Activated naive CD8-positive, alpha-beta T cell treated with anti-CD3 and anti-CD28 coated beads, Interleukin-2, amount 10 ng/mL, durations not matched to agents 7 days and 5 days (primary cell): ENCODE measurements around the gene N4BP2L2. TPM values are rescaled to one million over a fixed set of nuclear protein-coding genes. Genes with fewer than 3 reads are reported as not detected.

Experiments
- ATAC-seq: fragments of 150-1000 bp; cut with Tn5 transposase; one replicate; pipeline ENCODE4 v1.10.0; 2021; ENCODE audit warnings: low read depth, moderate library complexity
- POLR2A ChIA-PET: fragments of 350-600 bp; sonication (Branson Sonifier 250); formaldehyde crosslinking; loops from one replicate; lab custom pipeline; 2021; ENCODE audit warnings: antibody characterized with exemption; lab: Charles Lee
- DNase-seq: peaks from one replicate; pipeline ENCODE4 v3.0.0; 2021
- H3K27ac Mint-ChIP-seq: one replicate; pipeline ENCODE4 v1.8.0; 2022; ENCODE audit warnings: mild to moderate bottlenecking, mixed read lengths
- H3K27me3 Mint-ChIP-seq: one replicate; pipeline ENCODE4 v1.8.0; 2022; ENCODE audit warnings: mild to moderate bottlenecking, moderate library complexity, mixed read lengths
- H3K36me3 Mint-ChIP-seq: one replicate; pipeline ENCODE4 v1.8.0; 2021; ENCODE audit warnings: mild to moderate bottlenecking, mixed read lengths
- H3K4me1 Mint-ChIP-seq: one replicate; pipeline ENCODE4 v1.8.0; 2021; ENCODE audit warnings: mixed read lengths
- H3K4me3 Mint-ChIP-seq: one replicate; pipeline ENCODE4 v1.8.0; 2022; ENCODE audit warnings: mild to moderate bottlenecking, moderate library complexity, mixed read lengths
- H3K9me3 Mint-ChIP-seq: one replicate; pipeline ENCODE4 v1.8.0; 2021; ENCODE audit warnings: mixed read lengths
- total RNA-seq, 2 experiments: library from RNA; stranded (reverse); gene quantifications; one replicate each; pipeline ENCODE4 v1.2.3, GENCODE V29; 2021

The N4BP2L2 gene
- total RNA-seq, 2 experiments from 2014 or later, result 160 to 180 TPM

DNA sequence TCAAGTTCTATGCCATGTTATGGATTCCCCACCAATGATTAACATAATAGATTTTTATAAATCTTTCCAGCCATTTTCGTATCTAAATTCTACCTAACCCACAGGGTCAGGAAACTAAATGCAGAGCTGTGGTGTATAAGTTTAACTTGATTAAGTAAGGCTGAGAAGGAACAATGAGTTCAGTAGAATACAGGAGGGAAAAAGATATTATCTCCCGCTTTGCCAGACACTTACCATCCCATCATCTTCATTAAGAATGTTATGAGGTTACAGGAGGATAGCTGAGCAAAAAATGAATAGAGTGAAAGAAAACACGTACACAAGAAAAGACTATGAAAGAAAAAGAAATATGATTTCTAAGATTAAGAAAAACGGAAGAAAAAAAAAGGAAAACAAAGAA is 27.1 kb downstream of the N4BP2L2 start:
- POLR2A ChIA-PET, result no interaction called here
- DNase-seq, result no peak
- Mint-ChIP-seq H3K36me3 (peaks cover 30% of the 10 kb centered on the region), H3K4me1 (peaks cover 2% of the 10 kb centered on the region), H3K9me3 (no peaks in the 10 kb centered on the region), H3K4me3 (no peak overlapping the region), H3K27me3 (no peaks in the 10 kb centered on the region), H3K27ac (no peak overlapping the region)
- ATAC-seq, result no peak

DNA sequence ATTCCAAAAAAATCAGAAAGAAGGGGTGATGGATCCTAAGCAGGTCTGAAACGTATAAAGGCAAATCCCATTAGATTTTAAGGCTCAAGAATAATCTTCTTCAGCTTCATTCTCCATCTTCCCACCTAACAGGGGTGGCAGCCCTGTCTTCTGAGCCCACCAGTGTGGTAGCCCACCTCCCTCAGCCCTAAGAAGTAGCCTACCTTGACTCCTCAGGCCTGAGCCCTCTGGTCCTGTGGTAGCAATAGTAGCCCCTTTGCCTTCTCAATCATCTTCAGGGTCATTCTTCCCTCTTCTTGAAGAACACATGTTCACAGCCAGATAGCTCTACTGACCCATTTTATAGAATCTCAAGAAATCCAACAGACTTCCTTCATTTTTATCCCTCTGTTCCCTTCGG is 33.7 kb downstream of the N4BP2L2 start:
- H3K4me3 Mint-ChIP-seq, result no peak overlapping the region
- no peak for ATAC-seq

DNA sequence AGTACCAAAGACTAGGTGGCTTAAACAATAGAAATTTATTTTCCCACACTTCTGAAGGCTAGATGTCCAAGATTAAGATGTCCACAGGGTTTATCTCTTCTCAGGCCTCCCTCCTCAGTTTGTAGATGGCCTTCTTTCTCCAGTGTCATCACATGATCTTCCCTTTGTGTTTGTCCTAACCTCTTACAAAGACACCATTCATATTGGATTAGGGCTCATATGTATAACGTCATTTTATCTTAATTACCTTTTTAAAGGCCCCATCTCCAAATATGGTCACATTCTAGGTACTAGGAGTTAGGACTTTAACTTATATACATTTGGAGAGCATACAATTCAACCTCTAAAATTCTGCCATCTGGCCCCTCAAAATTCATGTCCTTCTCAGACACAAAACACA is 34.3 kb downstream of the N4BP2L2 start:
- no peaks in the 10 kb centered on the region for H3K27me3 Mint-ChIP-seq
- no peak for DNase-seq
- H3K9me3 Mint-ChIP-seq, result peaks cover 3% of the 10 kb centered on the region
- no peak overlapping the region for H3K4me3 Mint-ChIP-seq
- POLR2A ChIA-PET, result no interaction called here
- no peak for ATAC-seq
- peaks cover 27% of the 10 kb centered on the region for H3K36me3 Mint-ChIP-seq
- H3K4me1 Mint-ChIP-seq, result no peaks in the 10 kb centered on the region
- no peak overlapping the region for H3K27ac Mint-ChIP-seq

More for the DNA sequence above, 33.7 kb downstream of the N4BP2L2 start:
- peaks cover 29% of the 10 kb centered on the region for H3K36me3 Mint-ChIP-seq
- no peak overlapping the region for H3K27ac Mint-ChIP-seq
- H3K4me1 Mint-ChIP-seq, result no peaks in the 10 kb centered on the region
- POLR2A ChIA-PET, result no interaction called here
- H3K9me3 Mint-ChIP-seq, result peaks cover 3% of the 10 kb centered on the region
- DNase-seq, result no peak
- no peaks in the 10 kb centered on the region for H3K27me3 Mint-ChIP-seq

DNA sequence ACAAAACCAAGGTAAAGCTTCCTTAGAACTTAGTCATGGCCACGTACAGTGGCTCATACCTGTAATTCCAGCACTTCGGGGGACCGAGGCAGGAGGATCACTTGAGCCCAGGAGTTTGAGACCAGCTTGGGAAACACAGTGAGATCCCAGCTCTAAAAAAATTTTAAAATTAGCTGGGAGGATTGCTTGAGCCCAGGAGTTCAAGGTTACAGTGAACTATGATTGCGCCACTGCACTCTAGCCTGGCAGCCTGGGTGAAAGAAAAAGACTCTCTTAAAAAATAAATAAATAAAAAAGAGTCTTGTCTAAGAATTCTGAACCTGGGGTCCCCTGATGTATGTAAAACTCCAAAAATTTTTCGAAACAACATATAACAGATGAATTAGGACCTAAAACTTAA is 34.9 kb downstream of the N4BP2L2 start:
- no peak for DNase-seq
- no peaks in the 10 kb centered on the region for H3K4me1 Mint-ChIP-seq
- POLR2A ChIA-PET, result interaction anchor here (0.7 kb wide), 2 partner anchors 15 to 82 kb away, joined by 3 to 4 read pairs; partner anchors contain the start of gene PDS5B
- H3K9me3 Mint-ChIP-seq, result peaks cover 3% of the 10 kb centered on the region
- no peaks in the 10 kb centered on the region for H3K27me3 Mint-ChIP-seq
- H3K36me3 Mint-ChIP-seq, result peaks cover 22% of the 10 kb centered on the region
- no peak for ATAC-seq
- H3K27ac Mint-ChIP-seq, result no peak overlapping the region
- no peak overlapping the region for H3K4me3 Mint-ChIP-seq

DNA sequence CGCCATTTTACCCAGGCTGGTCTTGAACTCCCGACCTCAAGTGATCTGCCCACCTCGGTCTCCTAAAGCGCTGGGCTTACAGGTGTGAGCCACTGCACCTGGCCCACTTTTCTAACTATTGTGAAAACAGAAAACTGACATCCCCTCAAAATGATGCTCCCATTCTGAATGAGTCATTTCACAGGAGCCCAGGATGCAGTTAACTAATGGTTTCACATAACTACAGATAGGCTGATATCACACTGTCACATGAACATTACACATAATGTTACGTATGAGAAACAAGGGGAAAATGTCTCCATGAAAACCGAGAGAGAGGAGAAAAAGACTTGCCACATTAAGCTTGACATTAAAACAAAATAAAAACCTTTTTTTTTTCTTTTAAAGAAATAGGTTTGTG is 37.5 kb downstream of the N4BP2L2 start:
- Mint-ChIP-seq H3K36me3 (peaks cover 22% of the 10 kb centered on the region), H3K27me3 (no peaks in the 10 kb centered on the region), H3K27ac (no peak overlapping the region), H3K4me1 (peaks cover 11% of the 10 kb centered on the region), H3K9me3 (peaks cover 3% of the 10 kb centered on the region), H3K4me3 (no peak overlapping the region)
- POLR2A ChIA-PET, result no interaction called here
- ATAC-seq (no peak), DNase-seq (no peak)

DNA sequence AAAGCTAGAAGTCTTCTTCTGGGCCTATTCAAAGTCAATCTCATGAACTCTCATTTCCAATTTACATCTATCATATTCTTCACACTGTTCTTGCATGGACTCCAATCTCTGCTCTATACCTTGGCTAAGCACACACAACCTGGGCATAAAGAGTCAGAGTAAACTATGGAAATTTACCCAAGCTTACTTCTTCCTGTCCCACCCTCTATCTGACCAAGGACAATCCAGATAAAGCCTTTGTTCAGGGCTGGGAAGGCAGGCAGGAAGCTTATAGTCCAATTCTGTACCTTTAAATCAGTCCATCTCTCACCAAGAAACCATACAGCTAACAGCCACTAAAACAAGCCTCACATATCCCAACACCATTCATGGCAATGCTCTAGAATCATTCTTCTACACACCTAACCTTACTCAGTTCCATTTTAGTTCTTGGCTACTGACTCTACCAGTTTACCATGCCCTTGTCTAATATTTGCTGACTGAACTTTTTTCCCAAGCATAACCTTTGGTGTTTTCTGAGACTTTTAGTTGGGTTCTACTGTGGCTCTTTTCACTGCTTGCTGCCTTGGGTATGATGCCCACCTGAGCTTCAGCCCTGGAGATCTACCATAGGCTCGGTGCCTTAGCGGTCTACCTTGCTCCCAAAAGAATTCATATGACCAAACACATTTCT is 38.9 kb downstream of the N4BP2L2 start:
- Mint-ChIP-seq H3K36me3 (peaks cover 11% of the 10 kb centered on the region), H3K4me3 (no peak overlapping the region), H3K4me1 (peaks cover 11% of the 10 kb centered on the region), H3K27me3 (no peaks in the 10 kb centered on the region), H3K27ac (no peak overlapping the region), H3K9me3 (no peaks in the 10 kb centered on the region)
- DNase-seq (no peak), ATAC-seq (no peak)
- POLR2A ChIA-PET, result no interaction called here

DNA sequence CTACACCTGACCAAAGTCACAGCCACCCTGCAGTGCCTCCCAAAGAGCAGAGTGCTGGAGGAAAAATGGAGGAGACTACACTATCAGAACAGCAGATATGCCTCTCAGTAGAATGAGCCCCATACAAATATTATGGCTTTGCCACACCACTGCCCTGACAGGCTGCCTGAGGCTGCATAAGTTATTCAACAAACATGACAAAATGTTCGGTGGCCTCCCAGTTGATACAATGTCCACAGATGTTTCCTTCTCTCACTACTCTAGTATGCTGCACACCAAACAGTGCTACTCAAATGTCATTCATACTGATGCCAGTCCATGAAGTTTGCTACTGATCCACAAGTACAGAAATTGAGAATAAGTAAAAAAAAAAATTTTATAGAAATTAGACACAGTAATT is 41.0 kb downstream of the N4BP2L2 start:
- no peak overlapping the region for H3K27ac Mint-ChIP-seq
- POLR2A ChIA-PET, result no interaction called here
- H3K4me3 Mint-ChIP-seq, result no peak overlapping the region
- no peaks in the 10 kb centered on the region for H3K9me3 Mint-ChIP-seq
- ATAC-seq (no peak), DNase-seq (no peak)
- H3K36me3 Mint-ChIP-seq, result peaks cover 11% of the 10 kb centered on the region
- H3K27me3 Mint-ChIP-seq, result no peaks in the 10 kb centered on the region
- H3K4me1 Mint-ChIP-seq, result peaks cover 11% of the 10 kb centered on the region

DNA sequence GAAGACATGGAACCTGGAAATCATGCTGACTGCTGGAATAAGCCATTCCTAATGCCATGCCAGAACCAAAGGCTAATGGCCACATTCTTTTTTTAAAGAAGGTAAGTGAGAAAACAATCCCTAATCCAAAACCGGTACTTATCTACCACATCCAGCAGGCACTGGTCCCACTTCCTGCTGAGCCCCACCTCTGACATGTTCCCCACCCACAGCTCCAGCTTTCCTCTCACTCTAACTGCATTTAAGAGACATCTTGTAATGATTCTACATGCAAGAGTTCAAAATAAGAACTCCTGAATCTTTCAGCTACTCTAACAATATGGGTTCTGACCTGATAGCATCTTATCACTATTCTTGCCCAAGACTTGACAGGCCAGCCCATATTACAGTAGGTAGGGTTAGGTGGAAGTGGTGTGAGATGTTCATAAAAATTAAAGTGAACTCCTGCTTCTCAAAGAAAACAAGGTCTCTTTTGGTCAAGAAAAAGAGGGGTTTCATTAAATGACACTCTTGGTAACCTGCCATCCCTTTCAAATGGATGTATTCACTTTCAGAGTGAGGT is 41.9 kb downstream of the N4BP2L2 start:
- Mint-ChIP-seq H3K4me3 (no peak overlapping the region), H3K27ac (no peak overlapping the region), H3K36me3 (peaks cover 8% of the 10 kb centered on the region), H3K27me3 (no peaks in the 10 kb centered on the region), H3K9me3 (no peaks in the 10 kb centered on the region), H3K4me1 (peaks cover 11% of the 10 kb centered on the region)
- DNase-seq (no peak), ATAC-seq (no peak)
- POLR2A ChIA-PET, result no interaction called here

DNA sequence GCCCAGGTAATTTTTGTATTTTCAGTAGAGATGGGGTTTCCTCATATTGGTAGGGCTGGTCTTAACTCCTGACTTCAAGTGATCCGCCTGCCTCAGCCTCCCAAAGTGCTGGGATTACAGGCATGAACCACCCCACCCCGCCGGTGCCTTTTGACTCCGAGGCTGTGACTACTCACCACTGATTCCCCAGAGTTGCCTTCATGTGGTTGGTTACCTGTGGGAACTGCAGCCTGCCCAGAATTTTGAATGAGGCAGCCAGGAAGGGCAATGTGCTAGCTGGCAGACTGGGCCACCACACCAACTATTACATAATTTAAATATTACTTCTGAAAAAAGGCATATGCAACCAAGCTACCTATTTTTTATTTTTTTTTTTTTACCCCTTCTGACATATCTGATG is 42.8 kb downstream of the N4BP2L2 start:
- POLR2A ChIA-PET, result interaction anchor here (0.6 to 0.7 kb wide), 2 partner anchors 63 to 123 kb away, joined by 3 read pairs; no protein-coding TSS in a partner anchor
- peaks cover 11% of the 10 kb centered on the region for H3K4me1 Mint-ChIP-seq
- no peaks in the 10 kb centered on the region for H3K27me3 Mint-ChIP-seq
- no peak overlapping the region for H3K27ac Mint-ChIP-seq
- H3K9me3 Mint-ChIP-seq, result no peaks in the 10 kb centered on the region
- no peak overlapping the region for H3K4me3 Mint-ChIP-seq
- no peak for DNase-seq
- ATAC-seq, result no peak
- peaks cover 6% of the 10 kb centered on the region for H3K36me3 Mint-ChIP-seq

DNA sequence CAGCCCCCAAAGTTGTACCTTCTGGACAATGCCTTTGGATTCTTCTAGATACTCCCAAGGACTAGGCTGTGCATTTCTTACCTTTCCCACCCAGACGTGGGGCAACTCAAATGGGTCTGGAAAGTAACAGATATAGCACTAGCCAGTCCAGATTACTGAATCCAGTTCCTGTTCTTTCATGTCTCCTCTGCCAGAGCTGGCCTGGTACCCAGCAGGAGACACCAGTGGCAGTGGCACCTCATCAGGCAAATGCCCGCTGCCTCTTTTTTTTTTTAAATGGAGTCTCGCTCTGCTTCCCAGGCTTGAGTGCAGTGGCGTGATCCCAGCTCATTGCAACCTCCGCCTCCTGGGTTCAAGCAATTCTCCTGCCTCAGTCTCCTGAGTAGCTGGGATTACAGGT is 43.2 kb downstream of the N4BP2L2 start:
- no peaks in the 10 kb centered on the region for H3K27me3 Mint-ChIP-seq
- H3K36me3 Mint-ChIP-seq, result peaks cover 6% of the 10 kb centered on the region
- no peak overlapping the region for H3K27ac Mint-ChIP-seq
- no peak for DNase-seq
- no peak overlapping the region for H3K4me3 Mint-ChIP-seq
- H3K9me3 Mint-ChIP-seq, result no peaks in the 10 kb centered on the region
- ATAC-seq, result no peak
- peaks cover 11% of the 10 kb centered on the region for H3K4me1 Mint-ChIP-seq
- POLR2A ChIA-PET, result interaction anchor here (0.6 to 0.7 kb wide), 2 partner anchors 63 to 122 kb away, joined by 3 read pairs; no protein-coding TSS in a partner anchor

DNA sequence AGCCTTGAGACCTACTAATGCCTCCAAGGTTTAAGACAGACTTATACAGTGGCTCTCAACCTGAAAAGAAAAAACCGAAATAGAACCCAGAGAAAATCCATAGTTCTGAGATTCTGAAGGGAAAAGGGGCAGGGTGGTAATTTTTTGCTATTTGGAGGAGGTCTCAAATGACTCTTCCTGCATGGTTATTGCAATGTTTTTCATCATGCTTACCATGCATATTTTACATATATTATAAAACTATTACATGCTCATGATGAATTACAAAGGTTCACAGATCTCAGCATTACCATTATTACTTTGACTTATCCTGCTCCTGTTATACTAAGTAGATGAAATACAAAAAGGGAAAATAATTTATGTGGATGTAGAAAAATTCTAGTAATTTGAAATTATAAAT is 47.6 kb downstream of the N4BP2L2 start:
- H3K9me3 Mint-ChIP-seq, result no peaks in the 10 kb centered on the region
- DNase-seq (no peak), ATAC-seq (no peak)
- POLR2A ChIA-PET, result no interaction called here
- H3K36me3 Mint-ChIP-seq, result peaks cover under 1% of the 10 kb centered on the region
- no peak overlapping the region for H3K4me3 Mint-ChIP-seq
- H3K27ac Mint-ChIP-seq, result no peak overlapping the region
- H3K27me3 Mint-ChIP-seq, result no peaks in the 10 kb centered on the region
- H3K4me1 Mint-ChIP-seq, result no peaks in the 10 kb centered on the region

DNA sequence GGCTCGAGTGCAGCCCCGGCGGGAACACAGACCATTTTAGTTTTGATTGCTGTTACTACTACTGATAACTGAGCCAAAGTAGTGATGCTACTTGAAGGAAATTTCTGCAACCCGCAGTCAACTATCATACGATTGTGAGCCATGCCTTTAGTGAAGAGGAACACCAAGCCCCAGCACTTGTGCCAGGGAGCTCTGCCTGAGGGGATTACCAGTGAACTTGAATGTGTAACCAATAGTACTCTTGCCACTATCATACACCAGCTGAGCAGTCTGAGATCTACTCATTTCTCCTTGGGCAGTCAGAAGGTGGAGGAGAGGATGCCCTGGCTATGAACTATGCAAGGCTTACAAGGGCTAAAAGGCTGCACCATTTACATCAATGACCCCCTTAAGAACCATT is 61.7 kb downstream of the N4BP2L2 start:
- Mint-ChIP-seq H3K36me3 (no peaks in the 10 kb centered on the region), H3K9me3 (no peaks in the 10 kb centered on the region), H3K4me1 (peaks cover 4% of the 10 kb centered on the region), H3K4me3 (no peak overlapping the region), H3K27me3 (no peaks in the 10 kb centered on the region), H3K27ac (no peak overlapping the region)
- ATAC-seq (no peak), DNase-seq (no peak)
- POLR2A ChIA-PET, result no interaction called here

DNA sequence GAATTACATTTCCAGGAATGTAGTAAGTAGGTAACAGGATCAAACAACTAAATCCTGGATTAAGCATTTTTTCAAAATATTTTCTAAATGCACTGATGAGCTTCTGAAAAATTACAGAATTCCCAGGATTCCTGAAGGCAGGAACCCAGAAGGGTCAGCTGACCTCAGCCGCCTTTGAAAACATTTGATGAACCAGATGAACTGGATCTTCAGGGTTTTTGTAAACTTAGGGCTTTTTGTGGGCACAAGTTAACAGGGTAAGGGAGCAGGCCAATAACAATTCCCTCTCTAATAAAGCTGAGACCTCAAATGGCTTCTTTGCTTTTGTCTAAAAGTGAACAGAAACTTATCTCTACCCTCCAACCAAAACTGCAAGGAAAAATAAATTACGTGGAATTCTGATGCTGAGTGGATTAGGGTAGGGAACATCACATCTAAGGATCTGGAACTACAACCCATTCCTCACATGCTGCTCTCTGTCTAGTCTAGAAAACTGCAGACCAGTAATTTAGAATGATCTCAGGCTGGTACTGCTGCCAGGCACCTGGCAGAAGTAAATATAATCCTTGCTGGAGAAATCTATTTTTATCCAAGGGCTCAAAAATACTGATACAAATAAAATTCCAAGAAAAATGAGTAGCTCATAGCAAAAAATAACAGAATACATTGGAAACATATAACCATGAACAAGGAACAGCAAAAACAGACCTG is 62.4 kb downstream of the N4BP2L2 start:
- POLR2A ChIA-PET, result no interaction called here
- DNase-seq (no peak), ATAC-seq (no peak)
- no peaks in the 10 kb centered on the region for H3K9me3 Mint-ChIP-seq
- H3K36me3 Mint-ChIP-seq, result no peaks in the 10 kb centered on the region
- H3K27me3 Mint-ChIP-seq, result no peaks in the 10 kb centered on the region
- H3K4me3 Mint-ChIP-seq, result no peak overlapping the region
- no peak overlapping the region for H3K27ac Mint-ChIP-seq
- H3K4me1 Mint-ChIP-seq, result peaks cover 5% of the 10 kb centered on the region
